ENCODE measurements around the gene CSTPP1.
"Not testable (repeated sequence)": the region's sequence is repeated elsewhere in the genome, so short reads cannot be mapped to it uniquely, and the experiment has no call there.

CSTPP1 gene

GRCh38 chr11:47185305-47186075 lies 248.9 kb downstream of the CSTPP1 start:
- no peak for TF ChIP-seq CTCF (IDR thresholded peaks at IDR 0.05; ENCODE audit: extremely low read depth, missing control alignments)
- DNase-seq (ENCODE audit: low spot score) = no peak

- no peak for TF ChIP-seq CTCF (IDR thresholded peaks at IDR 0.05; ENCODE audit: extremely low read depth, missing control alignments)
- peak; percentile 85 for DNase-seq (ENCODE audit: low spot score)
Observed at GRCh38 chr11:47186076-47186699, 249.6 kb downstream of the CSTPP1 start, which contains the start of gene PACSIN3. TSS of gene PACSIN3 (minus strand) at chr11:47186434. CDS start at chr11:47182727, 3,707 bp downstream.

GRCh38 chr11:47186700-47187695 lies 250.4 kb downstream of the CSTPP1 start:
- DNase-seq (ENCODE audit: low spot score) = peak; percentile 77
- no peak for TF ChIP-seq CTCF (IDR thresholded peaks at IDR 0.05; ENCODE audit: extremely low read depth, missing control alignments)

- no peak for DNase-seq (ENCODE audit: low spot score)
- no peak for TF ChIP-seq CTCF (IDR thresholded peaks at IDR 0.05; ENCODE audit: extremely low read depth, missing control alignments)
Observed at GRCh38 chr11:47187723-47188122, 251.2 kb downstream of the CSTPP1 start.

DNA sequence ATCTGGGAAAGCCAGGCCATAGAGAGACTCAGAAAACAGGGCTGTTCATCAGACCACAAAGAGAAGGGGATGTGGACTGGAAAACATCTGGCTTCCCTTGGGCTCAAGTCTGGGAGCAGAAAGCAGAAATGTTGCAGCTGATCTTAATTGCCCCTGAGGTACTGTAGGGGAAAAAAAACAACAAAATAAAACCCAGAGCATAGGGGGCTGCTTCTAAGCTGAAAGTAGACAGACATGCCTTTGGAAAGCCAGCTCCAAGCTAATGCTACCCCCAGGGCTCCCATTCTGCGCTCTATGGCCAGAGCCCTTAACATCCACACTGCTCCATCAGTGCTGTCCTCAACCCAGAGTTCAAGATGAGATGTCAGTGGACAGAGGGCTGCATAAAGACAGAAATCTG lies 251.7 kb downstream of the CSTPP1 start:
- no peak for DNase-seq (ENCODE audit: low spot score)

GRCh38 chr11:47189100-47189834 lies 252.7 kb downstream of the CSTPP1 start:
- no peak for DNase-seq (ENCODE audit: low spot score)
- TF ChIP-seq CTCF (IDR thresholded peaks at IDR 0.05; ENCODE audit: extremely low read depth, missing control alignments) = no peak

More for the DNA sequence above, 251.7 kb downstream of the CSTPP1 start:
- no peak for TF ChIP-seq CTCF (IDR thresholded peaks at IDR 0.05; ENCODE audit: extremely low read depth, missing control alignments)

DNA sequence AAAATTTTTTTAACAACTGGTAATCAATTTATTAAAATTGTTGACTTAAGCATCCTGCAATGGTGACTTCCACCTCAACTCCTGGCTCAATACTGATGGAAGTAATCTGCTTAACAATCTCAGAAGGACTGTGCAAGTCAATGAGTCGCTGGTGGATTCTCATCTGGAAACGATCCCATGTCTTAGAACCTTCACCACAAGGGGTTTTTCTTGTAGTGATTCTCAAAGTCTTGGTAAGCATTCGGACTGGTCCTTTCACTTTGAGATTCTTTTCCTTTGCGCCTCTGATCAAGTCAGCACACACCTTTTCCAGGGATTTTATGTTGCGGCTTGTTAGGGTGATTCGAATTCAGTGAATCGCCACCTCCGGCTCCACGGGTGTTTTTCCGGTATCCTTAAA lies 254.6 kb downstream of the CSTPP1 start:
- not testable (repeated sequence) for DNase-seq (ENCODE audit: low spot score)
